22Rv1 (cell line): ENCODE measurements around the gene PLCB4.

Source experiments
- CTCF ChIP-seq: fragments of 450-650 bp; IDR thresholded peaks from 2 replicates; pipeline ENCODE4 v1.5.1; 2017; ENCODE audit warnings: mild to moderate bottlenecking
- ZFX ChIP-seq: fragments of 450-650 bp; IDR thresholded peaks from 2 replicates; pipeline ENCODE4 v1.6.1; 2017; ENCODE audit warnings: antibody characterized with exemption, borderline replicate concordance

GRCh38 chr20:9360431-9360830 is 291.5 kb downstream of the PLCB4 start:
- TF ChIP-seq CTCF (no peak), ZFX (no peak)
